Small intestine (tissue), 7 donors: ENCODE data around the gene TOMM20L. TPM values are rescaled to one million over a fixed set of nuclear protein-coding genes. Genes with fewer than 3 reads are reported as not detected.

Source experiments
- DNase-seq, 2 donors: peaks; one replicate each; pipeline versions ENCODE4 v3.0.0 to v3.0.0-alpha.2; 2013
- FAIRE-seq: peaks from 2 replicates; lab custom pipeline; 2012; peaks lifted over from hg19 to GRCh38; lab: Jason Lieb, UNC
- H3K27ac ChIP-seq, 3 donors: one replicate each; pipeline ENCODE4 v1.5.1; 2013; ENCODE audit warnings: low read length in 2 of 3, mild to moderate bottlenecking in 2 of 3, control low read depth in 1 of 3, inconsistent platforms in 1 of 3, low read depth in 1 of 3, moderate library complexity in 1 of 3
- H3K27me3 ChIP-seq, 3 donors: one replicate each; pipeline ENCODE4 v1.6.1; 2013; ENCODE audit warnings: low read length in 3 of 3, inconsistent platforms in 1 of 3; ENCODE audit not compliant: control insufficient read depth in 3 of 3, insufficient read depth in 3 of 3
- H3K36me3 ChIP-seq, 3 donors: one replicate each; pipeline ENCODE4 v1.6.1; 2013; ENCODE audit warnings: low read length in 3 of 3, inconsistent platforms in 1 of 3, low read depth in 1 of 3, mild to moderate bottlenecking in 1 of 3, moderate library complexity in 1 of 3; ENCODE audit not compliant: control insufficient read depth in 3 of 3, insufficient read depth in 2 of 3
- H3K4me1 ChIP-seq, 3 donors: one replicate each; pipeline ENCODE4 v1.6.1; 2013; ENCODE audit warnings: low read length in 2 of 3, inconsistent platforms in 1 of 3, low read depth in 1 of 3, mild to moderate bottlenecking in 1 of 3, moderate library complexity in 1 of 3; ENCODE audit not compliant: control insufficient read depth in 3 of 3, insufficient read depth in 2 of 3
- H3K4me3 ChIP-seq, 3 donors: one replicate each; pipeline ENCODE4 v1.5.1; 2013; ENCODE audit warnings: low read length in 3 of 3, control low read depth in 1 of 3, inconsistent platforms in 1 of 3, low read depth in 1 of 3, mild to moderate bottlenecking in 1 of 3, moderate library complexity in 1 of 3
- H3K9me3 ChIP-seq, 2 donors: one replicate each; pipeline ENCODE4 v1.6.1; 2013; ENCODE audit warnings: low read depth in 1 of 2, low read length in 1 of 2; ENCODE audit not compliant: control insufficient read depth in 2 of 2, insufficient read depth in 1 of 2
- WGBS, 3 donors: extraction: QIAGEN DNeasy Blood & Tissue Kit; methylation state at CpG; one replicate each; pipeline ENCODE4 v1.1.7; 2013; 5-methylcytosine and 5-hydroxymethylcytosine counted together
- polyA plus RNA-seq, 4 donors: library from polyadenylated mRNA; stranded (reverse) in 3 of 4; unstranded in 1 of 4; fragments of 200-250 nt in 3 of 4; fragments of 120-200 nt in 1 of 4; gene quantifications; one replicate each; pipeline versions ENCODE4 v1.2.1 to v1.2.3, GENCODE V29; 2013
- donor health status: healthy with polysubstance abuse.
- donor health status: control.
- donor health status: control.
- donor health status: Bipolar disorder and iron deficiency.
- donor health status: healthy.

TOMM20L gene
- polyA plus RNA-seq, 4 donors = 0.38 TPM; not detected in 3

DNA sequence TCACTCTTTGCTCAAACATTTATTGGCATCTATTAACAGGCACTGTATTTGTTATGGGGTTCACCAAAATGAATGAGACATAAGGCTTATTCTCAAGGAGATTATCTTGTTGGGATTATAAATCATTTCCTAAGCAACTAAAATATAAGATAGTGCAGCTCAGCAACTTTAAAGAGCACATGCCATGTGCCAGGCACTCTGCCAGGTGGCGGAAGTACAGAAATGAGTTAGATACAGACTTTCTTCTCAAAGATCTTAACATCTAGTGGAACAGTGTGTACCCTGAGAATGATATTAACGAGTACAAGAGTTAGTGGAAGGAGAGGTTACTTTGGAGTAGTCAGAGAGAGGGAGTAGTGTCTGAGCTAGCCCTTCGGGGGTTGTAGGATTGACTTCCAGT, 28.4 kb upstream of the TOMM20L start:
- Histone ChIP-seq H3K4me3 (no peak overlapping the region), H3K9me3 (no peaks in the 10 kb centered on the region), H3K27ac (no peak overlapping the region), H3K36me3 (peaks cover 2 to 20% (median 18%) of the 10 kb centered on the region in 3 donors), H3K27me3 (no peaks in the 10 kb centered on the region), H3K4me1 (no peaks in the 10 kb centered on the region)
- no peak for FAIRE-seq
- WGBS, 3 donors = 73 to 84% (median 82%) methylated on average over 3 of the region's 3 CpGs
- no peak for DNase-seq

DNA sequence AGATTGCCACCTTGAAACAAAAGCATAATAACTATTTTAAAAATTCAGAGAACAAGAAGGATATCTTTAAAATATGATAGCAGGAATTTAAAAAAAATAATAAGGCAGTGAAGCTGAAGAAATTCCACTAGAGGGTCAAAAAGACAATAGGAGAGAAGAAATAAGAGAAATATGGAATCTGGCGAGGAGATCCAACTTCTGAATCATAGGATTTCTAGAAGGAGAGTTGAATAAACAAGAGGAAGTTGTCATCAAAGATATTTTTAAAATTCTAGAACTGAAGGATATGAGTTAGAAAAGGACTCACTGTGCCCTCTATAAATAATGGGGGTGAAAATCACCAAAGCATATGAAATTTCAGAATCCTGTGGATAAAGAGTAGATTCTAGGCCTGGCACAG, 26.8 kb upstream of the TOMM20L start:
- Histone ChIP-seq H3K27me3 (no peaks in the 10 kb centered on the region), H3K36me3 (peaks cover 2 to 20% (median 14%) of the 10 kb centered on the region in 3 donors), H3K27ac (no peak overlapping the region), H3K9me3 (no peaks in the 10 kb centered on the region), H3K4me3 (no peak overlapping the region), H3K4me1 (no peaks in the 10 kb centered on the region)
- 96 to 97% (median 97%) methylated on average over 1 of the region's 1 CpG for WGBS, 3 donors
- FAIRE-seq (no peak), DNase-seq (no peak)

- H3K36me3 ChIP-seq = peaks cover 3 to 19% (median 4%) of the 10 kb centered on the region in 3 donors
- DNase-seq = no peak
- no peak for FAIRE-seq
These were observed 18.9 kb upstream of the TOMM20L start for GRCh38 chr14:58376791-58377190.

DNA sequence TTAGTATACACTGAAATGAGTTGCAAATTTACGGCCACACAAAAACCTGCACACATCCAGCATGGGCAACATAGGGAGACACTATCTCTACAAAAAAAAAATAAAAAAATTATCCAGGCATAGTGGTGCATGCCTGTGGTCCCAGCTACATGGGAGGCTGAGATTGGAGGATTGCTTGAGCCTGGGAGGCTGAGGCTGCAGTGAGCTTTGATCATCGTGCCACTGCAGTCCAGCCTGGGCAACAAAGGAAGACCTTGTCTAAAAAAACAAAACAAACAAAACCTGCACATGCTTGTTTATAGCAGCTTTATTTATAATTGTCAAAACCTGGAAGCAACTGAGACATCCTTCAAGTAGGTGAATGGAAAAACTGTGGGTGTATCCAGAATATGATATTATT, 4.9 kb upstream of the TOMM20L start:
- H3K36me3 ChIP-seq = peaks cover 0 to 2% (median 0%) of the 10 kb centered on the region in 3 donors
- H3K27me3 ChIP-seq = no peaks in the 10 kb centered on the region
- H3K4me1 ChIP-seq = peaks cover 0 to 7% (median 0%) of the 10 kb centered on the region in 3 donors
- no peak overlapping the region for H3K4me3 ChIP-seq
- 78 to 92% (median 86%) methylated on average over 2 of the region's 2 CpGs for WGBS, 3 donors
- H3K9me3 ChIP-seq = no peaks in the 10 kb centered on the region
- FAIRE-seq (no peak), DNase-seq (no peak)
- no peak overlapping the region for H3K27ac ChIP-seq

More at GRCh38 chr14:58376791-58377190, 18.9 kb upstream of the TOMM20L start:
- Histone ChIP-seq H3K27me3 (no peaks in the 10 kb centered on the region), H3K9me3 (peaks cover 0 to 3% of the 10 kb centered on the region in 2 donors), H3K4me1 (no peaks in the 10 kb centered on the region), H3K4me3 (no peak overlapping the region), H3K27ac (no peak overlapping the region)

GRCh38 chr14:58395562-58395811, 243 bp upstream of the TOMM20L start:
- WGBS, 3 donors = 6 to 9% (median 7%) methylated on average over 10 of the region's 10 CpGs
- no peaks in the 10 kb centered on the region for H3K9me3 ChIP-seq
- DNase-seq (no peak), FAIRE-seq (no peak)
- peak overlapping the region in 2 of 3 donors; percentile 45 to 68 for H3K4me3 ChIP-seq
- no peaks in the 10 kb centered on the region for H3K27me3 ChIP-seq
- H3K27ac ChIP-seq = peak overlapping the region in 2 of 3 donors; percentile 62 to 64
- H3K36me3 ChIP-seq = peaks cover 0 to 2% (median 0%) of the 10 kb centered on the region in 3 donors
- H3K4me1 ChIP-seq = peaks cover 0 to 15% (median 0%) of the 10 kb centered on the region in 3 donors

DNA sequence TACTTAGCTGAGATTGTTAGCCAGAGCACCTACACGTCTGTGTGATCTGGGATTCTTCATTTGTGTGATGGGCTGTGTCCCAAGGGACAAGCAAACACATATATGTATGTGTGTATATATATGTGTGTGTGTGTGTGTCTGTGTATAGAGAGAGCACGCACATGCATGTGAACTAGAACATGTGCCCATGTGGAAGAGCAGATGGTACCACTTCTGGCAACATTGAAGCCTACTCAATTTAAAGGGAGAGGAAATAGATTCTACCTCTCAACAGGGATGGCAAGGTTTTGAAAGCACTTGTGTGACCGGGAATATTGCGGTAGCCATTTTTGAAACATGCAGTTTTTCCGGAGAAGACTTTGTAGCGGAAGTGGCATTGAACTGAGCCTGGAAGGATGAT, 1.4 kb downstream of the TOMM20L start:
- no peak overlapping the region for H3K4me3 ChIP-seq
- DNase-seq (no peak), FAIRE-seq (no peak)
- WGBS, 3 donors = 95 to 97% (median 96%) methylated on average over 6 of the region's 6 CpGs
- no peaks in the 10 kb centered on the region for H3K9me3 ChIP-seq
- H3K27me3 ChIP-seq = no peaks in the 10 kb centered on the region
- H3K36me3 ChIP-seq = peaks cover 0 to 2% (median 0%) of the 10 kb centered on the region in 3 donors
- H3K4me1 ChIP-seq = peaks cover 0 to 15% (median 0%) of the 10 kb centered on the region in 3 donors
- H3K27ac ChIP-seq = no peak overlapping the region

- Histone ChIP-seq H3K9me3 (no peaks in the 10 kb centered on the region), H3K4me3 (no peak overlapping the region)
- no peak for FAIRE-seq
These were observed 2.8 kb downstream of the TOMM20L start for GRCh38 chr14:58398495-58398894.

DNA sequence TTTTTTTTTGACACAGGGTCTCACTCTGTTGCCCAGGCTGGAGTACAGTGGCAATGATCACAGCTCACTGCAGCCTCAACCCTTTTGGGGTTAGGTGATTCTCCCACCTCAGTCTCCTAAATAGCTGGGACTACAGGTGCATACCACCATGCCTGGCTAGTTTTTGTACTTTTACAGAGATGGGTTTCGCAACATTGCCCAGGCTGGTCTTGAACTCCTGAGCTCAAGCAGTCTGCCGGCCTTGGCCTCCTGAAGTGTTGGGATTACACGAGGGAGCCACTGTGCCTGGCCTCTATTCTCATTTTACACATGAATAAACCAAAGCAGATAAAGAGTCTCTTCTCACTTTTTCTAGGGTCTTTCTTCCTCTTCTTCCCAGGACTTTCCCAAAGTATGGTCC, 3.2 kb downstream of the TOMM20L start:
- FAIRE-seq = no peak
- WGBS, 3 donors = 92 to 97% (median 97%) methylated on average over 3 of the region's 3 CpGs

More at GRCh38 chr14:58398495-58398894, 2.8 kb downstream of the TOMM20L start:
- no peak overlapping the region for H3K27ac ChIP-seq
- no peak for DNase-seq
- H3K27me3 ChIP-seq = no peaks in the 10 kb centered on the region
- peaks cover 0 to 2% (median 0%) of the 10 kb centered on the region in 3 donors for H3K36me3 ChIP-seq
- peaks cover 0 to 15% (median 0%) of the 10 kb centered on the region in 3 donors for H3K4me1 ChIP-seq

DNA sequence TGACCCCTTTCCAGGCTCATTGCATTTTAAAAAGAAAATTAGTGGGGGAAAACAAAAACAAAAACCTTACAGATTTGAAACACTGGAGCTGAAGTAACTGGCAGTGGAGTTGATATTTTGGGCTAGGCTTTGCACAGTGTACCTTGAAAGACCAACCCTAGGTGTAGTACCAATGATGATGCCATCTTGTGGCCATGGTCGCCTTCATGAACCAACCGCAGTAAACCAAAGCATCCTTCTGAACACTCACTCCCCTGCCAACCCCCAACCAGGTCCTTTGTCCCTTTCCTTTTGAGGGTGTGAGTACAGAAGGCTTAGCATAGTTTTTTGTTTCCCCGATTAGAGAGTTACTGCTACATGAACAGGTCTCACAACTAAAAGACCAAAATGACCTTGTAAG, 5.9 kb downstream of the TOMM20L start:
- H3K27me3 ChIP-seq = no peaks in the 10 kb centered on the region
- H3K27ac ChIP-seq = no peak overlapping the region
- no peak overlapping the region for H3K4me3 ChIP-seq
- 87 to 89% (median 89%) methylated on average over 3 of the region's 3 CpGs for WGBS, 3 donors
- peaks cover 0 to 2% (median 0%) of the 10 kb centered on the region in 3 donors for H3K36me3 ChIP-seq
- no peak for DNase-seq
- no peaks in the 10 kb centered on the region for H3K9me3 ChIP-seq
- peaks cover 0 to 4% (median 0%) of the 10 kb centered on the region in 3 donors for H3K4me1 ChIP-seq
- FAIRE-seq = no peak

More for the DNA sequence above, 3.2 kb downstream of the TOMM20L start:
- DNase-seq = no peak
- H3K4me1 ChIP-seq = peaks cover 0 to 15% (median 0%) of the 10 kb centered on the region in 3 donors
- no peak overlapping the region for H3K27ac ChIP-seq
- H3K4me3 ChIP-seq = no peak overlapping the region
- H3K36me3 ChIP-seq = peaks cover 0 to 2% (median 0%) of the 10 kb centered on the region in 3 donors
- H3K9me3 ChIP-seq = no peaks in the 10 kb centered on the region
- no peaks in the 10 kb centered on the region for H3K27me3 ChIP-seq
